ENCODE measurements around the gene CEP135.

CEP135 gene

GRCh38 chr4:56080384-56080783 lies 131.6 kb downstream of the CEP135 start:
- Histone ChIP-seq H3K27me3 (replicated peaks; ENCODE audit: control insufficient read depth, insufficient read depth, low read length) (no peaks in the 10 kb centered on the region), H3K4me1 (ENCODE audit: control insufficient read depth, insufficient read depth, low read length) (no peaks in the 10 kb centered on the region), H3K9me3 (ENCODE audit: control insufficient read depth, low read length) (peaks cover 14% of the 10 kb centered on the region), H3K36me3 (ENCODE audit: control insufficient read depth, insufficient read depth, low read length, severe bottlenecking) (no peaks in the 10 kb centered on the region), H3K4me3 (ENCODE audit: low read length) (no peak overlapping the region), H3K9ac (ENCODE audit: low read length) (no peak overlapping the region)
- no peak for DNase-seq (ENCODE audit: low read depth)

- Histone ChIP-seq H3K4me3 (ENCODE audit: low read length) (no peak overlapping the region), H3K27me3 (replicated peaks; ENCODE audit: control insufficient read depth, insufficient read depth, low read length) (no peaks in the 10 kb centered on the region), H3K9ac (ENCODE audit: low read length) (no peak overlapping the region), H3K4me1 (ENCODE audit: control insufficient read depth, insufficient read depth, low read length) (peaks cover 8% of the 10 kb centered on the region), H3K36me3 (ENCODE audit: control insufficient read depth, insufficient read depth, low read length, severe bottlenecking) (no peaks in the 10 kb centered on the region), H3K9me3 (ENCODE audit: control insufficient read depth, low read length) (peaks cover 6% of the 10 kb centered on the region)
- no peak for DNase-seq (ENCODE audit: low read depth)
These were observed 134.1 kb downstream of the CEP135 start for GRCh38 chr4:56082829-56083228.
